ENCODE results near the gene DOCK9. TPM values are rescaled to one million over a fixed set of nuclear protein-coding genes. Genes with fewer than 3 reads are reported as not detected.

DOCK9 gene
- total RNA-seq, 2 experiments from 2014 or later, result 129 to 132 TPM

DNA sequence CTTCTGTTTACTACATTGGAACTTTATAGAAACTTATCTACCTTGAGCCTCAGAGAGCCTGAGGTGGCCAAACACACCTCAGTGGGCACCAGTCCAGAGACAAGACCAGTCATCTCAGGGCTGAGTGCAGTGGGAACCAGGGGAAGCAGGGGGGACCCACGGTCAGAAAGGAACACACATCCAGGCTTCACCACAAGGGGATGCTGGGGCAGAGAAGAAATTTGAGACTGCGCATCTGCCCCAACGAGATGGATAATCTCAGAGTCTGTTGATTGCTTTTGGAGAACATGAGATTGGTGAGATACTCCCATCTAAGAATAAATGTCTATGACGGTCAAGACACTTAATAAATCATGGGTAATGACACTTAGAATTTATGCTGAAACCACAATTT is 98.7 kb downstream of the DOCK9 start:
- CTCF ChIA-PET, result no interaction called here
- POLR2A ChIA-PET, result no interaction called here

DNA sequence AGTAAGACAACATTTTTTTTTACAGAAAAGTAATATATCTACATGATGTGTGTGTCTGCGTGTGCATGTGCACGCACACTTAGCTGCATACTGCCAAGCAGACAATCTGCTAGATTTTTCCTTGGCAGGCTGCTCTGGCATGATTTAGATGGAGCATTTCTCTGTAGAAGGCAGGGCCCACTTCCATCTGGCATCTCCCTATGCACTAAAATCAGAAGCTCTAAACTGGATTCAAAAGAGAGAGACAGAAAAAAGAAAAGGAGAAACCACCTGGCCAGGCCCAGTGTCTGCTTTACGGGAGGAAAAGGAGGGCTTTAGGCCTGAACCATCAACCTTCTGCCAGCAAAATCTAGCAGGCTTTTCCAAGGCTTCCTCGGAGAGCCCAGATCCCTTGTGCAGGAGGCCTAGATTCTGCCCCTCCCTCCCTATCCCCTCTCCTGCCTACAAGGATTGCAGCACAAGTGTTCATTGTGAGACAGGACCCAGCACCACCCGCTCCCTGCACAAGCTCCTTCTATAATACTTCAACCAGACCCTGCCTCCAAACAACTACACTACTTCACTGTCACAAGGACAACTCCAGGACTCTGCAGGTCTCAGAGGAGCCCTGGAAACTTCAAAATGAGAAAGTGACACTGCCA is 99.3 kb downstream of the DOCK9 start:
- POLR2A ChIA-PET, result no interaction called here
- CTCF ChIA-PET, result no interaction called here
- no peak overlapping the region for H3K27ac Mint-ChIP-seq

More for the DNA sequence above, 98.7 kb downstream of the DOCK9 start:
- Mint-ChIP-seq H3K27me3 (no peaks in the 10 kb centered on the region), H3K4me1 (peaks cover 27% of the 10 kb centered on the region), H3K9me3 (peaks cover 8% of the 10 kb centered on the region), H3K27ac (no peak overlapping the region), H3K36me3 (ENCODE audit: low read depth) (peaks cover 83% of the 10 kb centered on the region), H3K4me3 (no peak overlapping the region)
- DNase-seq, result no peak

GRCh38 chr13:98877936-98878335 is 99.9 kb downstream of the DOCK9 start:
- peaks cover 87% of the 10 kb centered on the region for H3K36me3 Mint-ChIP-seq (ENCODE audit: low read depth)
- no peaks in the 10 kb centered on the region for H3K27me3 Mint-ChIP-seq
- H3K27ac Mint-ChIP-seq, result no peak overlapping the region
- no peak overlapping the region for H3K4me3 Mint-ChIP-seq
- ChIA-PET POLR2A (no interaction called here), CTCF (no interaction called here)
- no peak for DNase-seq
- peaks cover 35% of the 10 kb centered on the region for H3K4me1 Mint-ChIP-seq
- peaks cover 17% of the 10 kb centered on the region for H3K9me3 Mint-ChIP-seq

More for the DNA sequence above, 99.3 kb downstream of the DOCK9 start:
- Mint-ChIP-seq H3K9me3 (peaks cover 13% of the 10 kb centered on the region), H3K27me3 (no peaks in the 10 kb centered on the region), H3K36me3 (ENCODE audit: low read depth) (peaks cover 83% of the 10 kb centered on the region), H3K4me1 (peaks cover 31% of the 10 kb centered on the region), H3K4me3 (no peak overlapping the region)
- DNase-seq, result no peak

DNA sequence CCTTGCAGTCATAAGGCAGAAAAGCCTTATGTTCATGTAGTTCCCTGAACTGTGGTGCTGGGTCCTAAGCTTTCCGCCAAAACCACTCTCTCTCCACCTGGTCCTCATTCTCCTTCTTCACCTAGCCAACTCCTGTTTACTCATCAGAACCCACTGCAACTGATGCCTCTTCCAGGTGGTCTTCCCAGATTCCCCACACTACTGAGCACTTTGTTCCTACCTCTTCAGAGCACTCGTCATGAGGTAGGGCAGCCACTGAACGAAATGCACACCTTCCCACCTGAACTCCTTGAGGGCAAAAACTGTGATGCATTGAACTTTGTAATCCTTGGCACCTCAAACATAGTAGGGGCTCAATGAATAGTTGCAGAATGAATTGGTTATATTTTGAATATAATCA is 100.4 kb downstream of the DOCK9 start:
- no peak for DNase-seq
- Mint-ChIP-seq H3K27ac (peak overlapping the region; percentile 37), H3K27me3 (no peaks in the 10 kb centered on the region), H3K36me3 (ENCODE audit: low read depth) (peaks cover 87% of the 10 kb centered on the region), H3K9me3 (peaks cover 17% of the 10 kb centered on the region), H3K4me3 (no peak overlapping the region), H3K4me1 (peaks cover 35% of the 10 kb centered on the region)
- ChIA-PET CTCF (interaction anchor here (1.3 kb wide), 1 partner anchor 11 kb away, joined by 4 read pairs; no protein-coding TSS in a partner anchor), POLR2A (no interaction called here)

DNA sequence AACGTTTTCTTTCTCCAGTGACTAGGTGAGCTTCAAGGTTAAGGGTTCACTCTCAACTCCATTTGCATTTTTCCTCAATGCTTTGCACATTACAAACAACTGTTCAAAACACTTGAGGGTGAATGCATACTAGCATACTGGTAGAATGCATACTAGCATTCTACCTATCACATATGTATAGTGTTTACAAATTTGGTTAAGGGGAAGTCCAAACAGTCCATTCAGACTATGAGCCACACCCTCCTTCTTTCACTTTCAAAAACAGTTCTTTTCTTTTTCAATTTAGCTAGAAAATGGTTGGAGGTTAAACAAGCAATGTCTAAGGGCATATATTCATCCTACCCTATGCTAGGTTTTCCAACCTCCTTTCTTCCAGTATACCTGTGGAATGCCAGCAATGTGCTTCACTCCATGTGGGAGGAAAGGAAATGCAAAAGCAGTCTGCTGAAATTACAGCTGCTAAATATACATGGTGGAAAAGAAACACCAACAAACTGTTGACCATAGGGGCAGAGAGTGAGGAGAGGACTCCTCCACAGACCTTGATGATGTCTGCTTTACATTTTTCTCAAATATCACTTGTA is 102.6 kb downstream of the DOCK9 start:
- DNase-seq, result no peak
- peaks cover 17% of the 10 kb centered on the region for H3K9me3 Mint-ChIP-seq
- no peaks in the 10 kb centered on the region for H3K27me3 Mint-ChIP-seq
- peak overlapping the region; percentile 89 for H3K27ac Mint-ChIP-seq
- peaks cover 44% of the 10 kb centered on the region for H3K4me1 Mint-ChIP-seq
- ChIA-PET CTCF (interaction anchor here (1.0 to 2.2 kb wide), 3 partner anchors 20 to 561 kb away, joined by 3 to 7 read pairs (median 4); no protein-coding TSS in a partner anchor), POLR2A (no interaction called here)
- peaks cover 86% of the 10 kb centered on the region for H3K36me3 Mint-ChIP-seq (ENCODE audit: low read depth)
- no peak overlapping the region for H3K4me3 Mint-ChIP-seq

GRCh38 chr13:98874029-98874397 is 103.9 kb downstream of the DOCK9 start:
- POLR2A ChIA-PET, result no interaction called here

GRCh38 chr13:98873377-98874028 is 104.4 kb downstream of the DOCK9 start:
- H3K4me3 Mint-ChIP-seq, result no peak overlapping the region
- POLR2A ChIA-PET, result no interaction called here
- CTCF ChIA-PET, result interaction anchor here (1.6 kb wide), 1 partner anchor 155 kb away, joined by 4 read pairs; no protein-coding TSS in a partner anchor
- H3K27me3 Mint-ChIP-seq, result no peaks in the 10 kb centered on the region
- peaks cover 17% of the 10 kb centered on the region for H3K9me3 Mint-ChIP-seq
- no peak for DNase-seq
- peaks cover 51% of the 10 kb centered on the region for H3K4me1 Mint-ChIP-seq
- H3K27ac Mint-ChIP-seq, result peak overlapping the region; percentile 17
- peaks cover 82% of the 10 kb centered on the region for H3K36me3 Mint-ChIP-seq (ENCODE audit: low read depth)

More at GRCh38 chr13:98874029-98874397, 103.9 kb downstream of the DOCK9 start:
- H3K27me3 Mint-ChIP-seq, result no peaks in the 10 kb centered on the region
- CTCF ChIA-PET, result interaction anchor here (0.5 to 1.6 kb wide), 3 partner anchors 131 to 563 kb away, joined by 3 to 4 read pairs (median 4); no protein-coding TSS in a partner anchor
- no peak for DNase-seq
- H3K27ac Mint-ChIP-seq, result peak overlapping the region; percentile 78
- H3K4me3 Mint-ChIP-seq, result no peak overlapping the region
- peaks cover 51% of the 10 kb centered on the region for H3K4me1 Mint-ChIP-seq
- peaks cover 17% of the 10 kb centered on the region for H3K9me3 Mint-ChIP-seq
- peaks cover 85% of the 10 kb centered on the region for H3K36me3 Mint-ChIP-seq (ENCODE audit: low read depth)

GRCh38 chr13:98871727-98872126 is 106.1 kb downstream of the DOCK9 start:
- peaks cover 47% of the 10 kb centered on the region for H3K4me1 Mint-ChIP-seq
- ChIA-PET POLR2A (no interaction called here), CTCF (no interaction called here)
- no peaks in the 10 kb centered on the region for H3K27me3 Mint-ChIP-seq
- H3K36me3 Mint-ChIP-seq (ENCODE audit: low read depth), result peaks cover 81% of the 10 kb centered on the region
- no peak overlapping the region for H3K4me3 Mint-ChIP-seq
- no peak overlapping the region for H3K27ac Mint-ChIP-seq
- no peak for DNase-seq
- H3K9me3 Mint-ChIP-seq, result peaks cover 17% of the 10 kb centered on the region

- POLR2A ChIA-PET, result interaction anchor here (0.6 kb wide), 1 partner anchor 176 kb away, joined by 4 read pairs; no protein-coding TSS in a partner anchor
- Mint-ChIP-seq H3K27me3 (no peaks in the 10 kb centered on the region), H3K4me1 (peaks cover 28% of the 10 kb centered on the region), H3K4me3 (no peak overlapping the region), H3K36me3 (ENCODE audit: low read depth) (peaks cover 81% of the 10 kb centered on the region), H3K27ac (no peak overlapping the region), H3K9me3 (peaks cover 12% of the 10 kb centered on the region)
- CTCF ChIA-PET, result interaction anchor here (0.7 to 1.9 kb wide), 10 partner anchors 12 to 567 kb away, joined by 3 to 6 read pairs (median 3); no protein-coding TSS in a partner anchor
- no peak for DNase-seq
Measured at GRCh38 chr13:98869408-98870090, 108.3 kb downstream of the DOCK9 start.

GRCh38 chr13:98868932-98869331 is 108.9 kb downstream of the DOCK9 start:
- no peak overlapping the region for H3K4me3 Mint-ChIP-seq
- CTCF ChIA-PET, result interaction anchor here (0.8 to 1.9 kb wide), 9 partner anchors 13 to 568 kb away, joined by 3 to 6 read pairs (median 3); no protein-coding TSS in a partner anchor

DNA sequence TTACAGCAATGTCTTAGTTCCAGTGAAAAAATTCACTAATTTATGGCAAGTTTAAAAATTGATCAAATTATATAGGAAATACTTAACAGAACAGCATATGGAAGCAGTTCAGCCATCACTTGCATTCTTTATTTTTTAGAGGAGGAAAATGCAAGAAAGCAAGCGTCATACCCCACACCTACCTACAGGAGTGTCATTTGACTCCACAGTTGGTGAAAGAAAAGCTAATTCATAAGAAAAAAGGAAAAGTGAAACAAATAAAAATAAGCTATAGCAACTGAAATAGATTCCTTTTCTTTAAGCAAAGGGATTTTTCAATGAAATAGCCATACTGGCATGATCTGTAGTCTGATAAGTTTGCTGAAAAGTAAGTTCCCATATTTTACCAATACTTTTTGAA is 111.0 kb downstream of the DOCK9 start:
- no peaks in the 10 kb centered on the region for H3K27me3 Mint-ChIP-seq
- DNase-seq, result no peak
- no peak overlapping the region for H3K27ac Mint-ChIP-seq
- ChIA-PET POLR2A (interaction anchor here (0.8 kb wide), 1 partner anchor 55 kb away, joined by 4 read pairs; no protein-coding TSS in a partner anchor), CTCF (interaction anchor here (0.6 kb wide), 1 partner anchor 14 kb away, joined by 3 read pairs; no protein-coding TSS in a partner anchor)
- no peak overlapping the region for H3K4me3 Mint-ChIP-seq
- H3K4me1 Mint-ChIP-seq, result peaks cover 16% of the 10 kb centered on the region
- H3K36me3 Mint-ChIP-seq (ENCODE audit: low read depth), result peaks cover 72% of the 10 kb centered on the region
- no peaks in the 10 kb centered on the region for H3K9me3 Mint-ChIP-seq

More at GRCh38 chr13:98868932-98869331, 108.9 kb downstream of the DOCK9 start:
- no peaks in the 10 kb centered on the region for H3K27me3 Mint-ChIP-seq
- POLR2A ChIA-PET, result no interaction called here
- H3K9me3 Mint-ChIP-seq, result peaks cover 7% of the 10 kb centered on the region
- DNase-seq, result no peak
- H3K4me1 Mint-ChIP-seq, result peaks cover 22% of the 10 kb centered on the region
- H3K27ac Mint-ChIP-seq, result no peak overlapping the region
- peaks cover 78% of the 10 kb centered on the region for H3K36me3 Mint-ChIP-seq (ENCODE audit: low read depth)

DNA sequence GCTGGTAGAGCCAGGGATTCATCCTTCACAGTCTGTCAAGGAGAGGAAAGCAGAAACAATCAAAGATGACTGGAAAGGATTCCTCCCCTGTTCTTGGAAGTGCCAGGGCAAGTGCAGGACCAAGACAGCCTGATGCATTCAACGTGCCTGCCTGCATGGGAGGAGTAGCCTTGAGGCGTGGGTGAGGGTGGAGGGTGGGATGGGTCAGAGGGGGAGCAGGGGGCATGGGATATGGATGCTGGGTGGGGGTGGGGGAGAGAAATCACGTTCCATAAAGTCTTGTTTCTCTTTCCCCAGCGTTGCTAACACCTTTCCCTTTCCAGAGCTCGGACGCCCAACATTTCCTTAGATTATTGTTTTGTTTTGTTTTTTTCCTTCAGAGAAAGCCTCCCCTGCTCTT is 117.4 kb downstream of the DOCK9 start:
- Mint-ChIP-seq H3K27ac (no peak overlapping the region), H3K4me1 (no peaks in the 10 kb centered on the region), H3K27me3 (no peaks in the 10 kb centered on the region), H3K9me3 (no peaks in the 10 kb centered on the region), H3K36me3 (ENCODE audit: low read depth) (peaks cover 78% of the 10 kb centered on the region), H3K4me3 (no peak overlapping the region)
- no peak for DNase-seq
- POLR2A ChIA-PET, result no interaction called here
- CTCF ChIA-PET, result no interaction called here
